Astrocyte of the spinal cord (primary cell): ENCODE data around the gene ARHGEF33.

ENCODE experiments used
- DNase-seq: peaks from one replicate; pipeline ENCODE4 v3.0.0; 2011; ENCODE audit warnings: low read depth, low spot score
- H3K4me3 ChIP-seq: 2 replicates; pipeline ENCODE4 v1.5.1; 2011; ENCODE audit warnings: low read depth, mild to moderate bottlenecking, low read length, moderate library complexity
- in situ Hi-C: cut with HindIII; loops from 2 replicates; pipeline ENCODE4 v1.10.0; 2017; ENCODE audit warnings: low sequenced_read_pairs
- TF ChIP-seq, protein P1 (sequence below): IDR thresholded peaks from 2 replicates; pipeline ENCODE4 v1.5.1; 2012; ENCODE audit warnings: low read depth, mild to moderate bottlenecking, low read length, inconsistent platforms

The ARHGEF33 gene

DNA sequence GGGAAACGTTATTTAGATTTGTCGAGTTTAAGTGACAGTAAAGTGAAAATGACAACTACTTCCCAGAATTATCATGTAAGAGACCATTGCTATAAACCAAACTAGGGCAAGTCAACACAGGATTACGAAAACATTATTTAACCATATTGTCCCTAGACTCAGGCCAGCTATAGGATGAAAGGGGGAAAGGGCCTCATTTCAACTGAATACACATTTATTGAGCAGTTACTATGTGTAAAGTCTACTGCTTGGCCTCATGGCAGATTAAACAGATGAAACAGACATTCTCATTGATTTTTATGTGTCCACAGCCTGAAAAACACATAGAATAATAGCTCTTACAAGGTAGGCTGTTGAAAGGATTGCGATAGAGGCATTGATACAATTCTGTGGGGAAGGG, 32.7 kb downstream of the ARHGEF33 start:
- TF ChIP-seq, protein P1, sequence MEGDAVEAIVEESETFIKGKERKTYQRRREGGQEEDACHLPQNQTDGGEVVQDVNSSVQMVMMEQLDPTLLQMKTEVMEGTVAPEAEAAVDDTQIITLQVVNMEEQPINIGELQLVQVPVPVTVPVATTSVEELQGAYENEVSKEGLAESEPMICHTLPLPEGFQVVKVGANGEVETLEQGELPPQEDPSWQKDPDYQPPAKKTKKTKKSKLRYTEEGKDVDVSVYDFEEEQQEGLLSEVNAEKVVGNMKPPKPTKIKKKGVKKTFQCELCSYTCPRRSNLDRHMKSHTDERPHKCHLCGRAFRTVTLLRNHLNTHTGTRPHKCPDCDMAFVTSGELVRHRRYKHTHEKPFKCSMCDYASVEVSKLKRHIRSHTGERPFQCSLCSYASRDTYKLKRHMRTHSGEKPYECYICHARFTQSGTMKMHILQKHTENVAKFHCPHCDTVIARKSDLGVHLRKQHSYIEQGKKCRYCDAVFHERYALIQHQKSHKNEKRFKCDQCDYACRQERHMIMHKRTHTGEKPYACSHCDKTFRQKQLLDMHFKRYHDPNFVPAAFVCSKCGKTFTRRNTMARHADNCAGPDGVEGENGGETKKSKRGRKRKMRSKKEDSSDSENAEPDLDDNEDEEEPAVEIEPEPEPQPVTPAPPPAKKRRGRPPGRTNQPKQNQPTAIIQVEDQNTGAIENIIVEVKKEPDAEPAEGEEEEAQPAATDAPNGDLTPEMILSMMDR: no peak
- in situ Hi-C loops: no loop called here
- H3K4me3 ChIP-seq: no peak overlapping the region
- no peak for DNase-seq

DNA sequence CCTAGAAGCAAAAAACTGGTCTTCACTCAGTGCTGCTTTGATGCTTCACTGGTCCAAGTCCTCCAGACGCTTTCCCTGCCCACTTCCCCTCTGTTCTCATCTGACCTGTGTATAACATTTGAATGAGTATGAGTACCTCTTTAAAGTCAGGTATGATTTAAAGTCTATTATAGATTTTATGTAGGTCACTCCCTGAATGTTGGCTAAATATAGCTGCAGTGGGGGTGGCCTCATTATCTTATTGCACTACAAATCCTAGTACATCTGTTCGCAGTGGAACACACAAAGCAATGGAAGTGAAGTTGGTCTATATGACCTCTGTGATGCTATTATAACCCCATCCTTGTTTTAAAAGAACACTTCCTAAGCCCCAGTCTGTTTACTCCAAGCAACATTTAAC, 33.2 kb downstream of the ARHGEF33 start:
- no peak for DNase-seq
- TF ChIP-seq, protein P1: no peak
- no peak overlapping the region for H3K4me3 ChIP-seq
- in situ Hi-C loops: no loop called here

DNA sequence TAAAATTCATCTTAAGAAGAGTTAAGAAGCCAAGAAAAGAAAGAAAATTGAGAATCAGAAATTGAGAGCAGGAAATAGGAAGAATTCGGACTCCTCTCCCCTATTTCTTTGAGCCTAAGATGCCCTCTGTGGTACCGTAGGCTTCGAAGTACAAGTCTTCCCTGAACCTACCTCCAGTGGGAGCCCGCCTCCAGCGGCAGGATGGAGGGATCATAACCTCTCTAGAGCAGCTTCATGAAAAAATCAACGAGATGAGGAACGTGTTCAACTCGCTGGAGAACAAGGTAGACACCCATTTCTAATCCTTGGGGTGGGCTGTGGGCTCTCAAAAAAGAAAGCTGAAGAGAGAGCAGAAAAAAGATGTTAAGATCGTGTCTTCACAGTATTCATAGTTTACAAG, 36.3 kb downstream of the ARHGEF33 start:
- TF ChIP-seq, protein P1: no peak
- H3K4me3 ChIP-seq: no peak overlapping the region
- no peak for DNase-seq
- in situ Hi-C loops: no loop called here

DNA sequence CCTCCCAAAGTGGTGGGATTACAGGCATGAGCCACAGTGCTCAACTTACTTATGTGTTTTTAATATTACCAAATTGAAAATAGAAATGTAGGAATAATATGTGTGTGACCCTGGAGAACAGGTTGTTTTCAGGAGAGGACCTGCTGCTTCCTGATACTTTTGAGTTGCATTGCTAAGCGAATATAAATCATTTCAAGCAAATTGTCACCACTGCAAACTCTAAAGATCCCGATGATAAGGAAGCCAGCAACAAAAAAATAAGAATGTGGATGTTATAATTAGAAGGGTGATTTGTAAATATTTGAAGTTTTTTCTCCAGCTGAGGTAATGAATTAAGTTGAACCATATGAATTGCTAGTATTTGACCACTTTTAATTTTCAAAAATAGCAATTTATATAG, 40.9 kb downstream of the ARHGEF33 start:
- no peak overlapping the region for H3K4me3 ChIP-seq
- in situ Hi-C loops: no loop called here
- TF ChIP-seq, protein P1: no peak
- DNase-seq: no peak

DNA sequence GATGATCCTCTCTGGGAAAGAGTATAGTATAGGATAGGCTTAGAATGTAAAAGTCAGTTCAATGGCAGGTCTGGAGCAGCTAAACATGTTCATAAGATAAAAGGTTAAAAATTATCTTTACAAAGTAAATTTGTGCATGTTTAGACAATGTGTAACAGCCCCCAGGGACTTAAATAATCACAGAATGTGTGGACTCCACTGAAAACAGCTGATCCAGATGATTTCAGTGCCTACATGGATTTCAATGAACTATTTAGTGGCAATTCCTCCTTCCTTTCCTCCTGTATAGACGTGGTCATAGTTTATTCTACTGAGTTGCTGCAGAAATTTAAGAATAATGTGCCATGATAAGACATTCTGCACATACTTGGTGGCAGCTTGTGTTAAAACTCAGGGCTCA, 42.9 kb downstream of the ARHGEF33 start:
- TF ChIP-seq, protein P1: no peak
- H3K4me3 ChIP-seq: no peak overlapping the region
- in situ Hi-C loops: no loop called here
- no peak for DNase-seq

DNA sequence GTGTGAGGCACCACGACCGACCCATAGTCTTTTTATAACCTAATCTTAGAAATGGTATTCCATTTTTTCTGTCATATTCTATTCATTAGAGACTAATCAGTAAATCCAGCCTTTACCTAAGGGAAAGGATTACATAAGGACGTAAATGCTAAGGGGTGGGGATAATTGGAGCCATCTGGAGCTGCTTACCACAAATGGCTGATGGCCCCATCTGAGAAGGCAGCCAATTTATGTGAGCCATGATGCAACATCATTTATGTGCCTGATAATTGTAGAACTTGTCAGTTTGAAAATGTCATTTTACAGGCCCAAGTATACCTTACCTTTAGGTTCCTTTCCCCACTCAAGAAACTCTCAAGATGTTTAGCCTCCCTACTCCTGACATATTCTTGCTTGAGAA, 44.0 kb downstream of the ARHGEF33 start:
- no peak overlapping the region for H3K4me3 ChIP-seq
- in situ Hi-C loops: no loop called here
- DNase-seq: no peak
- TF ChIP-seq, protein P1: no peak

DNA sequence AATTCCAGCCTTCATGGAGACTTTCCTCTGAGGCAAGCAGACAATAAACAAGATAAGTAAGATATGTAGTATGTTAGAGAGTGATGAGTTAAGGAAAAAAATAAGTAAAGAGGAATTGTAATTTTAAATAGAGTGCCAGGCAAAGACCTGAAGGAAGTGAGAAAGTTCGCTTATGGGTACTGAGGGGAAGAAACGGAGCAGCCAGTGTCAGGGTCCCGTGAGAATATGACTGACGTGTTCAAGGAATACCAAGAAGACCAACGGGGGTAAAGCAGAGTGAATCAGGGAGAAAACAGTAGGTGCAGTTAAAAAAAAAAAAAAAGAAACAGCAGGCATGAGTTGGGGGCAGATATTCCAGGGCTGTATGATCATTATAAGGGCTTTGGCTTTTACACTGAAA, 45.1 kb downstream of the ARHGEF33 start:
- DNase-seq: no peak
- TF ChIP-seq, protein P1: no peak
- H3K4me3 ChIP-seq: no peak overlapping the region
- in situ Hi-C loops: no loop called here
